GM23248 (cell line): ENCODE measurements around the gene MAGEF1. TPM values are rescaled to one million over a fixed set of nuclear protein-coding genes. Genes with fewer than 3 reads are reported as not detected.

Experiments
- DNase-seq: peaks from one replicate; pipeline ENCODE4 v3.0.0-alpha.2; 2015
- H2AFZ ChIP-seq: fragments of 200-600 bp; sonication (generic); 2 replicates; pipeline ENCODE4 v1.6.1; 2016; ENCODE audit warnings: antibody characterized with exemption
- H3F3A ChIP-seq: fragments of 200-600 bp; sonication (generic); 2 replicates; pipeline ENCODE4 v1.6.1; 2016; ENCODE audit warnings: mild to moderate bottlenecking, antibody characterized with exemption, mixed run types; ENCODE audit not compliant: insufficient read depth
- H3K27ac ChIP-seq: fragments of 200-600 bp; sonication (generic); 2 replicates; pipeline ENCODE4 v1.5.1; 2016; ENCODE audit warnings: mild to moderate bottlenecking
- H3K27me3 ChIP-seq: fragments of 200-600 bp; sonication (generic); replicated peaks from 2 replicates; pipeline ENCODE4 v1.6.1; 2016; ENCODE audit warnings: mild to moderate bottlenecking; ENCODE audit not compliant: insufficient read depth
- H3K36me3 ChIP-seq: fragments of 200-600 bp; sonication (generic); 2 replicates; pipeline ENCODE4 v1.6.1; 2016; ENCODE audit warnings: low read depth, mild to moderate bottlenecking
- H3K4me1 ChIP-seq: fragments of 200-600 bp; sonication (generic); 2 replicates; pipeline ENCODE4 v1.6.1; 2016; ENCODE audit warnings: mild to moderate bottlenecking; ENCODE audit not compliant: insufficient read depth
- H3K4me2 ChIP-seq: fragments of 200-600 bp; sonication (generic); one replicate; pipeline ENCODE4 v1.6.1; 2016; ENCODE audit warnings: mild to moderate bottlenecking; ENCODE audit not compliant: unreplicated experiment
- H3K4me3 ChIP-seq: fragments of 200-600 bp; sonication (generic); 2 replicates; pipeline ENCODE4 v1.5.1; 2016; ENCODE audit warnings: mild to moderate bottlenecking
- H3K79me2 ChIP-seq: fragments of 200-600 bp; sonication (generic); 2 replicates; pipeline ENCODE4 v1.6.1; 2016; ENCODE audit warnings: mild to moderate bottlenecking; ENCODE audit not compliant: insufficient read depth
- H3K9ac ChIP-seq: fragments of 200-600 bp; sonication (generic); 2 replicates; pipeline ENCODE4 v1.6.1; 2016; ENCODE audit warnings: mild to moderate bottlenecking
- H3K9me2 ChIP-seq: fragments of 200-600 bp; sonication (generic); 2 replicates; pipeline ENCODE4 v1.6.1; 2016; ENCODE audit warnings: mixed run types, mild to moderate bottlenecking, moderate library complexity; ENCODE audit not compliant: insufficient read depth
- H3K9me3 ChIP-seq: fragments of 200-600 bp; sonication (generic); one replicate; pipeline ENCODE4 v1.6.1; 2017; ENCODE audit warnings: low read depth
- H4K20me1 ChIP-seq: fragments of 200-600 bp; sonication (generic); 2 replicates; pipeline ENCODE4 v1.6.0; 2016; ENCODE audit not compliant: insufficient read depth
- EZH2 ChIP-seq: fragments of 200-600 bp; sonication (generic); IDR thresholded peaks from 2 replicates; pipeline ENCODE4 v1.6.1; 2018; ENCODE audit warnings: antibody characterized with exemption, mild to moderate bottlenecking; ENCODE audit not compliant: insufficient read depth, poor library complexity, severe bottlenecking
- EZH2phosphoT487 ChIP-seq: fragments of 200-600 bp; sonication (generic); IDR thresholded peaks from 2 replicates; pipeline ENCODE4 v1.6.1; 2018; ENCODE audit warnings: antibody characterized with exemption, moderate library complexity, mild to moderate bottlenecking, low read depth; ENCODE audit not compliant: insufficient read depth
- WGBS, 2 experiments: methylation state at CpG; one replicate each; pipeline ENCODE4 v1.1.6; 2015 to 2017; ENCODE audit warnings: low lambda C conversion rate in 2 of 2, low coverage in 1 of 2; ENCODE audit errors: missing lambda C conversion rate in 2 of 2; 5-methylcytosine and 5-hydroxymethylcytosine counted together
- in situ Hi-C: fragments of 300-500 bp; cut with MboI; formaldehyde crosslinking; loops from 2 replicates; pipeline ENCODE4 v1.15.0; 2020
- polyA plus RNA-seq: library from polyadenylated mRNA; unstranded; fragments of >200 nt; fragmentation: Nextera tagmentation; extraction: Ambion mirVana; gene quantifications from 2 replicates; pipeline ENCODE4 v1.2.1, GENCODE V29; 2016
- total RNA-seq: library from RNA; depleted of rRNA; stranded (reverse); fragments of >200 nt; shearing (Covaris generic); gene quantifications from 2 replicates; pipeline ENCODE4 v1.2.3, GENCODE V29; 2014; rRNA removed

MAGEF1 gene
- total and polyA plus RNA-seq, 2 experiments from 2014 or later: 38.9 to 39.0 TPM

DNA sequence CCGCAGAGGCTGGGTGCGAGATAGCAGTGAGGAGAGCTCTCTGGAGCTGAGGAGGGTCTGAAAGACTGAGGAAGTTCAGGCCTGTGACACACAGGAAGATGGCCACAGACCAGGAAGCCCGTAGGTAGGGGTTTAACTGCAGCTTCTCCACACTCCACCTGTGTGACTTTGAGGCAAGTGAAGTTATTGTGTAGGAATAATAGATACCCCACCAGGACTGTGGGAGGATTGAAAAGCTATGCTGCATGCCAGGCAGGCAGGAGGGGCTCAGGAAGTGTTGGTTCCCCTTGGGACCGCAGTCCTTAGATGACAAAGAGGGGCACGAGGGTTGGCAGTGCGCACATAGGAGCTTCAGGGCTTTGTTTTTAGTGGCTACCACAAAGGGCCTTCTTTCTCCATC, 50.9 kb downstream of the MAGEF1 start:
- H3K36me3 ChIP-seq: no peaks in the 10 kb centered on the region
- no peak for DNase-seq
- H3K27ac ChIP-seq: no peak overlapping the region
- H2AFZ ChIP-seq: no peak overlapping the region
- H3K9me2 ChIP-seq: no peaks in the 10 kb centered on the region
- TF ChIP-seq EZH2: no peak
- TF ChIP-seq EZH2phosphoT487: no peak
- 0 out of 2 replicates have a peak, but pooled peaks cover 3% of the 10 kb centered on the region for H3F3A ChIP-seq
- H3K9ac ChIP-seq: no peak overlapping the region
- 88 to 91% methylated on average over 6 of the region's 6 CpGs for WGBS, 2 experiments
- H3K9me3 ChIP-seq: no peaks in the 10 kb centered on the region
- no peaks in the 10 kb centered on the region for H3K4me1 ChIP-seq
- no peak overlapping the region for H3K4me2 ChIP-seq
- H4K20me1 ChIP-seq: no peaks in the 10 kb centered on the region
- no peaks in the 10 kb centered on the region for H3K79me2 ChIP-seq
- H3K27me3 ChIP-seq: no peaks in the 10 kb centered on the region
- H3K4me3 ChIP-seq: no peak overlapping the region
- in situ Hi-C loops: no loop called here

Other genes starting within 250 kb of the MAGEF1 start
- 3.0 and 16.9 TPM in 2 replicates for gene EPHB3, start 150.3 kb downstream of the MAGEF1 start, total RNA-seq
- gene EPHB3, start 150.3 kb downstream of the MAGEF1 start, polyA plus RNA-seq: 1.6 and 1.7 TPM in 2 replicates
- 36.4 and 45.5 TPM in 2 replicates for gene VPS8, start 100.1 kb upstream of the MAGEF1 start, total RNA-seq
- 17.0 and 17.8 TPM in 2 replicates for gene VPS8, start 100.1 kb upstream of the MAGEF1 start, polyA plus RNA-seq